IPS DF 19.7 (cell line): ENCODE data around the gene SCYGR5.
"Not testable (repeated sequence)": the region's sequence is repeated elsewhere in the genome, so short reads cannot be mapped to it uniquely, and the experiment has no call there.

Source experiments
- DNase-seq: peaks from one replicate; pipeline ENCODE4 v3.0.0-alpha.2; 2013; ENCODE audit warnings: low read depth, low spot score

The SCYGR5 gene

GRCh38 chr2:227673620-227674019 is 7.0 kb downstream of the SCYGR5 start:
- not testable (repeated sequence) for DNase-seq

- no peak for DNase-seq
Observed at GRCh38 chr2:227674485-227674884, 7.9 kb downstream of the SCYGR5 start.

- no peak for DNase-seq
Observed at GRCh38 chr2:227677928-227678327, 11.3 kb downstream of the SCYGR5 start.

- no peak for DNase-seq
Observed at GRCh38 chr2:227684258-227684657, 17.7 kb downstream of the SCYGR5 start.

- DNase-seq, result no peak
Observed at GRCh38 chr2:227687189-227687588, 20.6 kb downstream of the SCYGR5 start.

GRCh38 chr2:227696990-227697679 is 30.5 kb downstream of the SCYGR5 start:
- no peak for DNase-seq

GRCh38 chr2:227701556-227701955 is 35.0 kb downstream of the SCYGR5 start:
- no peak for DNase-seq

GRCh38 chr2:227703280-227703732 is 36.7 kb downstream of the SCYGR5 start:
- DNase-seq, result no peak

GRCh38 chr2:227703961-227704360 is 37.4 kb downstream of the SCYGR5 start:
- no peak for DNase-seq

- no peak for DNase-seq
Observed at GRCh38 chr2:227706859-227707258, 40.3 kb downstream of the SCYGR5 start.

- no peak for DNase-seq
Observed at GRCh38 chr2:227707390-227707789, 40.8 kb downstream of the SCYGR5 start.

GRCh38 chr2:227710986-227711385 is 44.4 kb downstream of the SCYGR5 start:
- DNase-seq, result no peak

GRCh38 chr2:227713291-227713690 is 46.7 kb downstream of the SCYGR5 start:
- no peak for DNase-seq

- no peak for DNase-seq
Observed at GRCh38 chr2:227716501-227716900, 49.9 kb downstream of the SCYGR5 start.
